LNCaP clone FGC (cell line): Measurements from ENCODE around the gene IQCE.

ENCODE experiments used
- DNase-seq: peaks from one replicate; pipeline ENCODE4 v3.0.0-alpha.2; 2011; ENCODE audit warnings: low read depth
- H3K4me3 ChIP-seq: 2 replicates; pipeline ENCODE4 v1.5.1; 2011; ENCODE audit warnings: mild to moderate bottlenecking, low read depth, low read length, control low read depth
- CTCF ChIP-seq: IDR thresholded peaks from 2 replicates; pipeline ENCODE4 v1.5.1; 2012; ENCODE audit warnings: mild to moderate bottlenecking; ENCODE audit not compliant: control insufficient read depth, insufficient read depth; ENCODE audit errors: extremely low read depth

IQCE gene

GRCh38 chr7:2558629-2559282 is at the start of gene IQCE:
IQCE (plus strand) TSS chr7:2558979; CDS start chr7:2559182, 203 bp downstream.
- H3K4me3 ChIP-seq, result peak within 1 kb of the TSS; percentile 66
- peak; percentile 58 for DNase-seq
- TF ChIP-seq CTCF, result no peak

- no peak for TF ChIP-seq CTCF
- H3K4me3 ChIP-seq, result no peak overlapping the region
- DNase-seq, result no peak
These were observed 49.4 kb upstream of the IQCE start for GRCh38 chr7:2509298-2509906.

GRCh38 chr7:2510130-2510776 is 48.5 kb upstream of the IQCE start:
- DNase-seq, result no peak
- no peak for TF ChIP-seq CTCF

GRCh38 chr7:2510909-2511768 is 47.6 kb upstream of the IQCE start:
- no peak for TF ChIP-seq CTCF
- no peak overlapping the region for H3K4me3 ChIP-seq
- no peak for DNase-seq

More at GRCh38 chr7:2510130-2510776, 48.5 kb upstream of the IQCE start:
- no peak overlapping the region for H3K4me3 ChIP-seq

GRCh38 chr7:2511769-2512168 is 47.0 kb upstream of the IQCE start:
- DNase-seq, result no peak
- no peak overlapping the region for H3K4me3 ChIP-seq
- no peak for TF ChIP-seq CTCF

GRCh38 chr7:2512179-2512661 is 46.6 kb upstream of the IQCE start:
- no peak overlapping the region for H3K4me3 ChIP-seq
- no peak for DNase-seq
- TF ChIP-seq CTCF, result no peak
